M059J (cell line): ENCODE results near the gene JAK3. TPM values are rescaled to one million over a fixed set of nuclear protein-coding genes. Genes with fewer than 3 reads are reported as not detected.
"Not testable (repeated sequence)": the region's sequence is repeated elsewhere in the genome, so short reads cannot be mapped to it uniquely, and the experiment has no call there.

ENCODE experiments used
- DNase-seq: peaks from one replicate; pipeline ENCODE4 v3.0.0-alpha.2; 2012; ENCODE audit warnings: low read depth
- total RNA-seq: library from RNA; depleted of rRNA; stranded (reverse); fragments of >200 nt; shearing (Covaris generic); gene quantifications from 2 replicates; pipeline ENCODE4 v1.2.3, GENCODE V29; 2014; rRNA removed

JAK3 gene
- total RNA-seq, 1 experiment from 2014 or later, result 0.39 TPM

DNA sequence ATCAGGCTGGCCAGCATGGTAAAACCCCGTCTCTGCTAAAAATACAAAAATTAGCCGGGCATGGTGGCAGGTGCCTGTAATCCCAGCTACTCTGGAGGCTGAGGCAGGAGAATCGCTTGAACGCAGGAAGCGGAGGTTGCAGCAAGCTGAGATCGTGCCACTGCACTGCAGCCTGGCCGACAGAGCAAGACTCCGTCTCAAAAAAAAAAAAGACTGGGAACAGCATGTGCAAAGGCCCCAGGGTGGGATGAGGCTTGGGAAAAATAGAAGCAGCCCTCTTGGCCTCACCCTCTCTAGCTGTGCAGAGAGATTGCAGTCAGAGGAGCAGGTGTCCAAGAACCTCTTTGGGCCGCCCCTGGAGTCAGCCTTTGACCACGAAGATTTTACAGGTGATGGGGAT, 69.9 kb downstream of the JAK3 start:
- DNase-seq, result not testable (repeated sequence)

GRCh38 chr19:17775991-17776803, 71.6 kb downstream of the JAK3 start:
- DNase-seq, result no peak

DNA sequence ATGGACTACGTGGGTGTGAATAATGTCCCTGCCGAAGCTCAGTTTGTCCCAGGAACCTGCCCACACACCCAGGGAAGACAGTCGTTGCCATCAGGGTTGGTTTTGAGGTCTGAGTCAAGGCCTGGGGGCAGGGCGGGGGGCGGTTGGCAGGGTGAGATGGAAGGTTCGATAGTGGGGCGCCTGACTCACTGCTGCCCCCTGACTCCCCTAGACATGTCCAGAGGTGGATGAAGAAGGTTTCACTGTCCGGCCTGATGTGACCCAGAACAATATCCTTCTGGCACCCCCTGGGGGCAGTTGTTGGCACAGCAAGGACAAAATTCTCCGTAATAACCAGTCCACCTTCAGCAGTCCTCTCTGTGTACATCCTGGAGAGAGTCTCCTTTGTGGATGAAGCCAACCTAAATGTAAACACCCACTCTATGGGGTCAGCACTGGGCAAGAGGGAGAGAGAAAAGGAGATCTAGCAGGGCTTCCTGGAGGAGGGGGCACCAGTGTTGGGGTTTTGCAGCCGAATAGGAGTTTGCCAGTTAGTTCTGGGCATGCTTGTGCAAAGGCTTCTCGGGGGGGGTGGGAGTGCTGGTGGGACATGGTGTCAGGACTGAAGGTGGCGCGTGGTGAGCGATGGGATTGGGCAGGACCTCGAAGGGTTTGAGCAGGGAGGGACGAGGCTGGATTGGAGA, 72.4 kb downstream of the JAK3 start:
- DNase-seq, result no peak

Other genes starting within 250 kb of the JAK3 start
- gene UNC13A, start 159.6 kb downstream of the JAK3 start, total RNA-seq, result 0.05 TPM in 1 of 2 replicates, not detected in the other
- 16.8 and 17.0 TPM in 2 replicates for gene MAP1S, start 128.5 kb downstream of the JAK3 start, total RNA-seq
- gene FCHO1, start 96.5 kb downstream of the JAK3 start, total RNA-seq, result 0.20 and 2.1 TPM in 2 replicates
- gene B3GNT3, start 52.8 kb downstream of the JAK3 start, total RNA-seq, result 0.20 TPM in 1 of 2 replicates, not detected in the other
- not detected in 2 replicates for gene INSL3, start 26.5 kb downstream of the JAK3 start, total RNA-seq
- 622 and 685 TPM in 2 replicates for gene RPL18A, start 11.9 kb upstream of the JAK3 start, total RNA-seq
- gene SLC5A5, start 24.0 kb upstream of the JAK3 start, total RNA-seq, result not detected in 2 replicates
- 31.3 and 36.8 TPM in 2 replicates for gene CCDC124, start 85.0 kb upstream of the JAK3 start, total RNA-seq
- gene KCNN1, start 119.1 kb upstream of the JAK3 start, total RNA-seq, result 0.07 TPM in 1 of 2 replicates, not detected in the other
- 9.4 and 12.8 TPM in 2 replicates for gene ARRDC2, start 160.2 kb upstream of the JAK3 start, total RNA-seq
- gene IL12RB1, start 239.0 kb upstream of the JAK3 start, total RNA-seq, result 2.3 and 3.8 TPM in 2 replicates
- 2.3 and 4.6 TPM in 2 replicates for gene MAST3, start 249.8 kb upstream of the JAK3 start, total RNA-seq